ENCODE data around the gene SEMA4D. TPM values are rescaled to one million over a fixed set of nuclear protein-coding genes. Genes with fewer than 3 reads are reported as not detected.

The SEMA4D gene
- total and polyA plus RNA-seq, 4 donors = 1.4 to 26.2 (median 13.5) TPM

GRCh38 chr9:89417832-89418473 is 80.0 kb downstream of the SEMA4D start:
- H3K9me3 ChIP-seq (ENCODE audit: control insufficient read depth, low read length) = no peaks in the 10 kb centered on the region
- intact Hi-C loops (cut with DNase I) = no loop called here
- H3K27ac ChIP-seq (ENCODE audit: low read depth in 1 of 2, low read length in 2 of 2) = no peak overlapping the region
- ATAC-seq (ENCODE audit: low FRiP score) (no peak), DNase-seq (no peak)
- no peaks in the 10 kb centered on the region for H3K4me1 ChIP-seq (ENCODE audit: control insufficient read depth in 1 of 2, insufficient read depth in 2 of 2, low read length in 2 of 2)
- no peak overlapping the region for H3K4me3 ChIP-seq (ENCODE audit: low read length in 2 of 2)
- 88 to 91% methylated on average over 6 of the region's 6 CpGs for WGBS, 2 donors
- no peaks in the 10 kb centered on the region for H3K36me3 ChIP-seq (ENCODE audit: control insufficient read depth in 1 of 2, insufficient read depth in 2 of 2, low read length in 1 of 2)
- H3K27me3 ChIP-seq (ENCODE audit: control insufficient read depth in 1 of 2, insufficient read depth in 2 of 2, low read length in 1 of 2) = no peaks in the 10 kb centered on the region

GRCh38 chr9:89414670-89415324 is 83.1 kb downstream of the SEMA4D start:
- DNase-seq (no peak), ATAC-seq (ENCODE audit: low FRiP score) (no peak)
- no peaks in the 10 kb centered on the region for H3K36me3 ChIP-seq (ENCODE audit: control insufficient read depth in 1 of 2, insufficient read depth in 2 of 2, low read length in 1 of 2)
- no peaks in the 10 kb centered on the region for H3K4me1 ChIP-seq (ENCODE audit: control insufficient read depth in 1 of 2, insufficient read depth in 2 of 2, low read length in 2 of 2)
- H3K27me3 ChIP-seq (ENCODE audit: control insufficient read depth in 1 of 2, insufficient read depth in 2 of 2, low read length in 1 of 2) = no peaks in the 10 kb centered on the region
- intact Hi-C loops (cut with DNase I) = no loop called here
- no peak overlapping the region for H3K4me3 ChIP-seq (ENCODE audit: low read length in 2 of 2)
- WGBS, 2 donors = 84 to 93% methylated on average over 9 of the region's 9 CpGs
- H3K27ac ChIP-seq (ENCODE audit: low read depth in 1 of 2, low read length in 2 of 2) = no peak overlapping the region
- H3K9me3 ChIP-seq (ENCODE audit: control insufficient read depth, low read length) = no peaks in the 10 kb centered on the region

- ATAC-seq (ENCODE audit: low FRiP score) = no peak
- Histone ChIP-seq H3K36me3 (ENCODE audit: control insufficient read depth in 1 of 2, insufficient read depth in 2 of 2, low read length in 1 of 2) (no peaks in the 10 kb centered on the region), H3K9me3 (ENCODE audit: control insufficient read depth, low read length) (no peaks in the 10 kb centered on the region), H3K27ac (ENCODE audit: low read depth in 1 of 2, low read length in 2 of 2) (no peak overlapping the region), H3K4me3 (ENCODE audit: low read length in 2 of 2) (no peak overlapping the region), H3K4me1 (ENCODE audit: control insufficient read depth in 1 of 2, insufficient read depth in 2 of 2, low read length in 2 of 2) (no peaks in the 10 kb centered on the region), H3K27me3 (ENCODE audit: control insufficient read depth in 1 of 2, insufficient read depth in 2 of 2, low read length in 1 of 2) (no peaks in the 10 kb centered on the region)
- no peak for DNase-seq
- 74 to 80% methylated on average over 4 of the region's 4 CpGs for WGBS, 2 donors
- intact Hi-C loops (cut with DNase I) = no loop called here
Observed at GRCh38 chr9:89413963-89414638, 83.8 kb downstream of the SEMA4D start.

- Histone ChIP-seq H3K36me3 (ENCODE audit: control insufficient read depth in 1 of 2, insufficient read depth in 2 of 2, low read length in 1 of 2) (no peaks in the 10 kb centered on the region), H3K27ac (ENCODE audit: low read depth in 1 of 2, low read length in 2 of 2) (no peak overlapping the region), H3K9me3 (ENCODE audit: control insufficient read depth, low read length) (no peaks in the 10 kb centered on the region), H3K4me3 (ENCODE audit: low read length in 2 of 2) (no peak overlapping the region), H3K27me3 (ENCODE audit: control insufficient read depth in 1 of 2, insufficient read depth in 2 of 2, low read length in 1 of 2) (no peaks in the 10 kb centered on the region), H3K4me1 (ENCODE audit: control insufficient read depth in 1 of 2, insufficient read depth in 2 of 2, low read length in 2 of 2) (no peaks in the 10 kb centered on the region)
- DNase-seq (no peak), ATAC-seq (ENCODE audit: low FRiP score) (no peak)
- intact Hi-C loops (cut with DNase I) = no loop called here
- WGBS, 2 donors = 64 to 72% methylated on average over 4 of the region's 4 CpGs
Observed at GRCh38 chr9:89412951-89413350, 85.0 kb downstream of the SEMA4D start.

GRCh38 chr9:89412541-89412940 is 85.4 kb downstream of the SEMA4D start:
- intact Hi-C loops (cut with DNase I) = no loop called here
- no peak for ATAC-seq (ENCODE audit: low FRiP score)
- no peak overlapping the region for H3K4me3 ChIP-seq (ENCODE audit: low read length in 2 of 2)
- 84 to 91% methylated on average over 5 of the region's 5 CpGs for WGBS, 2 donors
- no peak for DNase-seq
- H3K27ac ChIP-seq (ENCODE audit: low read depth in 1 of 2, low read length in 2 of 2) = no peak overlapping the region
- H3K36me3 ChIP-seq (ENCODE audit: control insufficient read depth in 1 of 2, insufficient read depth in 2 of 2, low read length in 1 of 2) = no peaks in the 10 kb centered on the region
- H3K27me3 ChIP-seq (ENCODE audit: control insufficient read depth in 1 of 2, insufficient read depth in 2 of 2, low read length in 1 of 2) = no peaks in the 10 kb centered on the region
- no peaks in the 10 kb centered on the region for H3K9me3 ChIP-seq (ENCODE audit: control insufficient read depth, low read length)
- H3K4me1 ChIP-seq (ENCODE audit: control insufficient read depth in 1 of 2, insufficient read depth in 2 of 2, low read length in 2 of 2) = no peaks in the 10 kb centered on the region

GRCh38 chr9:89411759-89412158 is 86.2 kb downstream of the SEMA4D start:
- H3K36me3 ChIP-seq (ENCODE audit: control insufficient read depth in 1 of 2, insufficient read depth in 2 of 2, low read length in 1 of 2) = no peaks in the 10 kb centered on the region

GRCh38 chr9:89410641-89411350 is 87.1 kb downstream of the SEMA4D start:
- WGBS, 2 donors = 93 to 96% methylated on average over 7 of the region's 7 CpGs

More at GRCh38 chr9:89411759-89412158, 86.2 kb downstream of the SEMA4D start:
- H3K27ac ChIP-seq (ENCODE audit: low read depth in 1 of 2, low read length in 2 of 2) = no peak overlapping the region
- H3K27me3 ChIP-seq (ENCODE audit: control insufficient read depth in 1 of 2, insufficient read depth in 2 of 2, low read length in 1 of 2) = no peaks in the 10 kb centered on the region
- no peak overlapping the region for H3K4me3 ChIP-seq (ENCODE audit: low read length in 2 of 2)
- intact Hi-C loops (cut with DNase I) = no loop called here
- no peak for DNase-seq
- H3K9me3 ChIP-seq (ENCODE audit: control insufficient read depth, low read length) = no peaks in the 10 kb centered on the region
- ATAC-seq (ENCODE audit: low FRiP score) = no peak
- WGBS, 2 donors = 64 to 70% methylated on average over 6 of the region's 6 CpGs
- H3K4me1 ChIP-seq (ENCODE audit: control insufficient read depth in 1 of 2, insufficient read depth in 2 of 2, low read length in 2 of 2) = no peaks in the 10 kb centered on the region

GRCh38 chr9:89410022-89410421 is 87.9 kb downstream of the SEMA4D start:
- Histone ChIP-seq H3K4me1 (ENCODE audit: control insufficient read depth in 1 of 2, insufficient read depth in 2 of 2, low read length in 2 of 2) (no peaks in the 10 kb centered on the region), H3K27ac (ENCODE audit: low read depth in 1 of 2, low read length in 2 of 2) (no peak overlapping the region), H3K36me3 (ENCODE audit: control insufficient read depth in 1 of 2, insufficient read depth in 2 of 2, low read length in 1 of 2) (no peaks in the 10 kb centered on the region), H3K9me3 (ENCODE audit: control insufficient read depth, low read length) (no peaks in the 10 kb centered on the region), H3K4me3 (ENCODE audit: low read length in 2 of 2) (no peak overlapping the region), H3K27me3 (ENCODE audit: control insufficient read depth in 1 of 2, insufficient read depth in 2 of 2, low read length in 1 of 2) (no peaks in the 10 kb centered on the region)
- no peak for DNase-seq
- ATAC-seq (ENCODE audit: low FRiP score) = no peak
- WGBS, 2 donors = 79 to 81% methylated on average over 8 of the region's 8 CpGs
- intact Hi-C loops (cut with DNase I) = no loop called here

More at GRCh38 chr9:89410641-89411350, 87.1 kb downstream of the SEMA4D start:
- no peaks in the 10 kb centered on the region for H3K9me3 ChIP-seq (ENCODE audit: control insufficient read depth, low read length)
- intact Hi-C loops (cut with DNase I) = no loop called here
- no peaks in the 10 kb centered on the region for H3K36me3 ChIP-seq (ENCODE audit: control insufficient read depth in 1 of 2, insufficient read depth in 2 of 2, low read length in 1 of 2)
- H3K4me1 ChIP-seq (ENCODE audit: control insufficient read depth in 1 of 2, insufficient read depth in 2 of 2, low read length in 2 of 2) = no peaks in the 10 kb centered on the region
- DNase-seq (no peak), ATAC-seq (ENCODE audit: low FRiP score) (no peak)
- no peak overlapping the region for H3K27ac ChIP-seq (ENCODE audit: low read depth in 1 of 2, low read length in 2 of 2)
- no peaks in the 10 kb centered on the region for H3K27me3 ChIP-seq (ENCODE audit: control insufficient read depth in 1 of 2, insufficient read depth in 2 of 2, low read length in 1 of 2)
- no peak overlapping the region for H3K4me3 ChIP-seq (ENCODE audit: low read length in 2 of 2)

All from aorta (tissue), 5 donors.